ENCODE results near the gene BRSK2. TPM values are rescaled to one million over a fixed set of nuclear protein-coding genes. Genes with fewer than 3 reads are reported as not detected.
"Not testable (repeated sequence)": the region's sequence is repeated elsewhere in the genome, so short reads cannot be mapped to it uniquely, and the experiment has no call there.

Gene BRSK2
- total RNA-seq, 1 donor from 2014 or later, result not detected

- H3K36me3 ChIP-seq (ENCODE audit: control insufficient read depth, insufficient read depth, low read length), result no peaks in the 10 kb centered on the region
- no peak overlapping the region for H3K4me3 ChIP-seq (ENCODE audit: low read depth, low read length)
- no peaks in the 10 kb centered on the region for H3K27me3 ChIP-seq (ENCODE audit: control insufficient read depth, insufficient read depth, low read length)
- FAIRE-seq, result no peak
- no peak for TF ChIP-seq CTCF (IDR thresholded peaks at IDR 0.05; ENCODE audit: insufficient read depth, low read length, severe bottlenecking)
- no peak for DNase-seq (ENCODE audit: low read depth)
Observed at GRCh38 chr11:1353383-1354124, 36.2 kb upstream of the BRSK2 start.

GRCh38 chr11:1354125-1354938 is 35.4 kb upstream of the BRSK2 start:
- no peak for FAIRE-seq

GRCh38 chr11:1356007-1356435 is 33.7 kb upstream of the BRSK2 start:
- no peak for FAIRE-seq
- no peak for DNase-seq (ENCODE audit: low read depth)

More at GRCh38 chr11:1354125-1354938, 35.4 kb upstream of the BRSK2 start:
- no peak for TF ChIP-seq CTCF (IDR thresholded peaks at IDR 0.05; ENCODE audit: insufficient read depth, low read length, severe bottlenecking)
- no peak overlapping the region for H3K4me3 ChIP-seq (ENCODE audit: low read depth, low read length)
- DNase-seq (ENCODE audit: low read depth), result no peak
- H3K27me3 ChIP-seq (ENCODE audit: control insufficient read depth, insufficient read depth, low read length), result no peaks in the 10 kb centered on the region
- H3K36me3 ChIP-seq (ENCODE audit: control insufficient read depth, insufficient read depth, low read length), result no peaks in the 10 kb centered on the region

GRCh38 chr11:1356478-1356960 is 33.2 kb upstream of the BRSK2 start:
- no peak for FAIRE-seq
- no peak for TF ChIP-seq CTCF (IDR thresholded peaks at IDR 0.05; ENCODE audit: insufficient read depth, low read length, severe bottlenecking)
- H3K27me3 ChIP-seq (ENCODE audit: control insufficient read depth, insufficient read depth, low read length), result no peaks in the 10 kb centered on the region

More at GRCh38 chr11:1356007-1356435, 33.7 kb upstream of the BRSK2 start:
- Histone ChIP-seq H3K36me3 (ENCODE audit: control insufficient read depth, insufficient read depth, low read length) (no peaks in the 10 kb centered on the region), H3K4me3 (ENCODE audit: low read depth, low read length) (no peak overlapping the region), H3K27me3 (ENCODE audit: control insufficient read depth, insufficient read depth, low read length) (no peaks in the 10 kb centered on the region)
- no peak for TF ChIP-seq CTCF (IDR thresholded peaks at IDR 0.05; ENCODE audit: insufficient read depth, low read length, severe bottlenecking)

GRCh38 chr11:1358286-1358685 is 31.4 kb upstream of the BRSK2 start:
- Histone ChIP-seq H3K4me3 (ENCODE audit: low read depth, low read length) (no peak overlapping the region), H3K36me3 (ENCODE audit: control insufficient read depth, insufficient read depth, low read length) (no peaks in the 10 kb centered on the region), H3K27me3 (ENCODE audit: control insufficient read depth, insufficient read depth, low read length) (no peaks in the 10 kb centered on the region)
- TF ChIP-seq CTCF (IDR thresholded peaks at IDR 0.05; ENCODE audit: insufficient read depth, low read length, severe bottlenecking), result no peak
- FAIRE-seq (no peak), DNase-seq (ENCODE audit: low read depth) (no peak)

More at GRCh38 chr11:1356478-1356960, 33.2 kb upstream of the BRSK2 start:
- DNase-seq (ENCODE audit: low read depth), result no peak
- Histone ChIP-seq H3K36me3 (ENCODE audit: control insufficient read depth, insufficient read depth, low read length) (no peaks in the 10 kb centered on the region), H3K4me3 (ENCODE audit: low read depth, low read length) (no peak overlapping the region)

- not testable (repeated sequence) for DNase-seq (ENCODE audit: low read depth); FAIRE-seq; H3K4me3 ChIP-seq (ENCODE audit: low read depth, low read length); H3K27me3 ChIP-seq (ENCODE audit: control insufficient read depth, insufficient read depth, low read length); H3K36me3 ChIP-seq (ENCODE audit: control insufficient read depth, insufficient read depth, low read length)
Observed at GRCh38 chr11:1358931-1359330, 30.8 kb upstream of the BRSK2 start.
